Inferior parietal cortex (tissue), 1 donor: ENCODE data around the gene HOXC5.
"Not testable (repeated sequence)": the region's sequence is repeated elsewhere in the genome, so short reads cannot be mapped to it uniquely, and the experiment has no call there.

Source experiments
- DNase-seq: peaks from one replicate; pipeline ENCODE4 v3.0.0-alpha.2; 2016; ENCODE audit errors: extremely low spot score

The HOXC5 gene

GRCh38 chr12:54033106-54033979 lies 493 bp downstream of the HOXC5 start:
- DNase-seq: no peak

DNA sequence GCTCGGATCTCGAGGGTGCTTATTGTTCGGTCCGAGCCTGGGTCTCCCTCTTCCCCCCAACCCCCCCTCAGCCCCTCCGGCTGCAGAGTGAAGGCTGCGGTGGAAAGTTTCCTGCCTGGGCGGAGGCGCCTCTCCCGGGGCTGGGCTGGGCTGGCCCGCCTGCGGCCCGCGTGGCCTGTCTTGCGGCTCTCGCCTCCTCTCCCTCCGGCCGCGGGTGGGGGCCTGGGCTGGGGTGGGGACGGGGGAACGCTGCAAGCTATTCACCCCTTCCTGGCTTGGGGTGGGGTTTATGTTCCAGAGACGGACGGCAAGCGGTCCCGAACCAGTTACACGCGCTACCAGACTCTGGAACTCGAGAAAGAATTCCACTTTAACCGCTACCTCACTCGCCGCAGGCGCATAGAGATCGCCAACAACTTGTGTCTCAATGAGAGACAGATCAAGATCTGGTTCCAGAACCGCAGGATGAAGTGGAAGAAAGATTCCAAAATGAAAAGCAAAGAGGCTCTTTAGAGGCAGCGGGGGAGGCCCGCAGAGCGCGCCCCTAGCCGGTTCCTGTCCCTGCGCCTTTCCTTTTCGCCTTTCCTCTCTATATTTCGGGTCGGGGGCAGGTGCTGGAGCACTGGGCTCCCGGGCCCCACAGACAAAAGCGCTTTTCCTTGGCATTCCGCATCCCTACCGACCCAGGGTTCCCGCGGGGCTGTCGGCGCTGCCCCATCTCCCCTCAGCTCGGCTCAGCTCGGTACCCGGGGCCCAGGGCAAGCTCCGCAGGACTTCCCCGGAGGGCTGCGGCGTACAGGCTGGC lies 1.3 kb downstream of the HOXC5 start:
- no peak for DNase-seq

DNA sequence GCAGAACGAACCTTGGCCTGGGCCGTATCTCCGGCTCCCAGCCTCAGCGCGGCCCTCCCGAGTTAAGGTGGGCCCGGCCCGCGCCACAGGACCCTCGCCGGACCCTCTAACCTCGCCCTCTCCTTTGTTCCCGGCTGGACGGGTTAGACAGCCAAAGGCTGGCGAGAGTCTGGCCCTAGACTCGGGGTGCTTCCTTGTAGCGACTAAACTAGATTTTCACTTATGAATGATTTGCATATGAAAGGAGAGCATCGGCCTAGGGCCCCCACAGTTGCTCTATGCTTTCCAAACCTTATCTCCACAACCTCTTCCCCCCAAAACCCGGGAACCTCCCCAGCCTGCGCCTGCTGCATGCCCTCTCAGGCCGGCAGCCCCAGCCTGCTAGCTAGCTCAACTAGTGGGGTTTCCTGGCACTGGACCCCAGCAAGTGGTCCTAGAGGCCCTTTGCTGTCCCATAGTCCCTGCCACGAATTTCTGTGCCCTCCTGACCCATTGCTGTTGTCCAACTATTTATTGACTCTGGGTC lies 2.0 kb downstream of the HOXC5 start:
- no peak for DNase-seq

DNA sequence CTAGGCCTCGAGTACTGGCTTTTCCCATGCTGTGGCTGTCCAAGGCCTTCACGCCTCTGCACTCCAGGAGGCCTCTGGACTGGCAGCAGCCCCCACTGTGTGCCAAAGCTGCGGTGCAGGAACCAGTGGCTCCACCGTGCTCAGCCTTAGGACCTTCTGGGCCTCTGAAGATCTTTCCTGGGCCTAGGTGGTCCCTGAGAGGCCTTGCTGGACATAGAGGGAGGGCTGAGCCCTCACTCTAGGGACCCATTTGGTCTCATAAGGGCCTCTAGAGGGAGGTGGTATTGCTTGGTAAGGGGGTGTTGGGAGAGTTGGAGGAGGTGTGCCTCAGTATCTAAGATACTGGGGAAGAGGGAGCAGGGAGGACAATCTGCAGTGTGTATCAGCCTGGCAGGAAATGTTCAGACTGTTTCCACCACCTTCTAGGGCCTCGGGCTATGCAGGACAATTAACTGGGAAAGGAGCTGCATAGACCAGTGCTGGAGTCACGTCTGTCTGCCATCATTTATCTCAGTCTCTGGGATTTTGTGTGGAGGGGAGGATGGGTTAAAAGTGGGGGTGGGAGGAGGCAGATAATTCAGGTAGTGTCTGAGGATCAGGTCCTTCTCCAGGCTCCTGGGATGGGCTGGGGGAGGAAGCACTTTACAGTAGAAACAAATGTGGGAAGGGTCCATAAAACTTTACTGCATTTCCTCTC lies 2.9 kb downstream of the HOXC5 start:
- no peak for DNase-seq

DNA sequence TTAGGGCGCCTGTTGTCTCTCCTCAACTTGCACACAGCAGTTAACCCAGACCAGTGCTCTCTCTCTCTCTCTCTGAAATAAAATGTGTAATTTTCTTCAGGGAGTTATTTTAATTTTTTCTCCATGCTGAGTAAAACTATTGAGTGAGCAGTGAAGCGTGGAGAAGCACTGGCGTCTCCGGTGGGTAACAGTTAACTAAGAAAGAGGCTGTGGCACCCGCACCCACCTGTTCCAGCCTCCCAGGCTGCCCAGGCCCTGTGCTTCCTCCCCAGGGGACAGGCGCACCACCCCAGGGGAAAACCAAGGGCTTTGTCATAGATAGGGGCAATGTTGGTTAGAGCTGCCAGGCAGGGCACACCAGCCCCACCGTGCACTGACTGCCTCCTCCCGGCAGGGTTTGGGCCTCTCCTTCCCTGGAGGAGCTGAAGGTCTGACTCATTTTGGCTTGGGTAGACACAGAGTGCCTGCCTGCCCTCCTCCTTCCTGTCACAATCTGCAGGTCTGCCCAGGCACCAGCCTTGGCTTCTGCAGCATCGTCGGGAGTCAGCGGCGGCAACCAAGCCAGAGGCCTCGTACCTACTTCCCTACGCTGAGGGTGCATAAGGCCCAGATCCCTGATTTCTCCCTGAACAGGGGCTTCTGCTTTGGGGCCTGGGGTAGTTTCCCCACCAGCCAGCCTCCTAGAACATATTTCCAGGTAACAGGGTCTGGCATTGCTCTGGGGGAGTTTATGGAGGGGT lies 3.9 kb downstream of the HOXC5 start:
- no peak for DNase-seq

- DNase-seq: no peak
These were observed 4.8 kb downstream of the HOXC5 start for GRCh38 chr12:54037360-54038283.

- DNase-seq: no peak
These were observed 5.5 kb downstream of the HOXC5 start for GRCh38 chr12:54038284-54038870.

DNA sequence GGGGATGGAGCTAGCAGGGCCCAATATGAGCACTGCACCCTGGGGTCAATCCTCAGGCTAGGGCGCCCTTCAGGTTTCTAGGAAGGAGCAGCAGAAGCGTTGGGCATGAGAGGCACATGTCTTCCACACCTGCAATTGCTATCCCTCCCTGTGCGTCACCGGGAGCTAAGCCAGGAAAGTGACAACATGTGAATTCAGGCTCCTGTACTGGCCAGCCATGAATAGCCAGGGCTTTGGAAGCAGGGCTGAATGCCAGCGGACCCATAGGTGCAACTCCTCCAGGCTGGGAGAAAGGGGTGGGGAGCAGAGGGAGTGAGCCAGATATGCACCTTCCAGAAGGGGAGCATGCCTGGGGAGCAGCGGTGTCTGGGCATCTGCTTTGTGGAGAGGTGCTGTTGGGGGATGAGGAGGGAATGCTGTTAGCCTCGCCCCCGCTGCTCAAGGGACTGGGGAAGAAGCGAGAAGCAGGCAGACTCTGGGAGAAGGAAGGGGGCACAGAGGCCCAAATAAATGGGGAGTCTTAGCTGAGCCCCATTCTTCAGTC lies 6.1 kb downstream of the HOXC5 start:
- no peak for DNase-seq

DNA sequence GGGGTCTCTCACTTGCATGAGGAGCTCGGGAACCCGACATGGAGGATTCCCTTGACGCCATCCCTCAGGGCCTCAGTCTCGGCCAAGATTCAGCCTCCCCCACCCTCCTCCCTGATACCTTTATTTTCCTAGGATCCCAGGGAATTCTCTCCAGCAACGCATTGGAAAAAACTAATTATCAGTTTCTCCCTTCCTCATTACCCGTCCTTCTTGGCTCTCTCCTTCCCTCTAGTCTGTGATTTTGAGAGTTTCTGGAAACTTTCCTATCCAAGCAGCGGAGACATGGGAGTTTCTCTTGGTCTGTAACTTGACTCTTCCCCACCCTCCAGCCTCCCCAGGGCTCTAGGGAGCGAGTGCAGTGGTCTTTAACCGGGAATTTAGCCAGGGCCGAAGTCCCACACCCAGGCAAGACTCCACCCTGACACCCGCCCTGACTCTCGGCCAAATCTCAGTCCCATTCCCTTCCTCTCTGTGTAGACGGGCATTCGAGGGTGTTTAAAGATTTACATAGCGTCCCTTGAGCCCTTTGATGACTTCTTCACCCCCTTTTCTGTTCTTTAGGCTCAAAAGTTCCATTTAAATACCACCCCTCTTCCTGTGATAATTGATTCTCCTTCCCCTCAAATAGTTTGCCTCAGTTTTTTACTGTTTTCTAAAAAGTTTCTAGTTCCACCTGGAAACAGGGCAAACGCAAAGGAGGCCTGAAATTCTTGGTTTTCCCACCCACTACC lies 6.7 kb downstream of the HOXC5 start:
- no peak for DNase-seq

DNA sequence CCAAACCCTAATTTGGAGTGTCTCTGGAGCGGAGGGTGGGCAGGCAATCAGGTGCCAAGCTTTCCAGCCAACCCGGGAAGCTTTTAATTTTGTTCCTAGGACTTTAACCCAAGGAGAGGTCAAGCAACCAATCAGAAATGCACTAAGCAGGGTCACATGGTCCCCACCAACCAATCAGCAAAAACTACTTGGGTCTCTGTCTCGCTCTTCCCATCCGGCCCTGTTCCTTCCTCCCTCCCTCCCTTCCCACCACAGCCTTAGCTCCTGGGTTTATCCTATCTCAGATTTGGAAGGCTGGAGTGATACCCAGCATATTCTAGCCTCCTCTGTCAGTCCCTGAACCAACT lies 7.3 kb downstream of the HOXC5 start:
- DNase-seq: no peak

GRCh38 chr12:54040648-54041047 lies 7.8 kb downstream of the HOXC5 start:
- DNase-seq: no peak

DNA sequence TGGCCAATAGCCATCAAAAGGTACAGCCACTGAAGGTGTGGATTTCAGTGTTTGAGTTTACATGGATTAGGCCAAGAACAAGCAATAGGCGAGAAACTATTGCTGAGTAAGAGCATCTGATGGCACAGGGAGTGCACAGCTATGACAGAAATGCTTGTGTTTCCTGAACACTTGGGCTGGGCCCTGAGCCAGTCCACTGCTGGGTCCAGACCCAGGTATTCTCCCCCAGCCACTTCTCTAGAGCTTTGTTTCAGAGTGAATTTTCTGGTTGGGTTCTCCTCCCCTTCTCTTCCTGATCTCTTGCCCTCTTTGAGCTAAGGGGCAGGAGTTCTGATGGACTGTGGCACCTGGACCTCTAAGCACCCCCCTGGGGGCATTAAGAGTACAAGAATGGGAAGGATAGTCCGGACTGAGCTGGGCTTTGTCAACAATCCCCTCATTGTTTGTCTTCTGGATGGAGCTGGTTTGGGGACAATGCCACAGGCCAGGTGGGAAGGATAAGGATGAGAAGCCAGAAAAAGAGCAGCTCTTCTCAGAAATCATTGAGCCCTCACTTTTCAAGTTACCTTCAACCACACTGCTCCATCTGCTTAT lies 8.3 kb downstream of the HOXC5 start:
- DNase-seq: no peak

GRCh38 chr12:54042033-54042432 lies 9.2 kb downstream of the HOXC5 start:
- DNase-seq: not testable (repeated sequence)

- DNase-seq: no peak
These were observed 10.4 kb downstream of the HOXC5 start for GRCh38 chr12:54042970-54043853.

DNA sequence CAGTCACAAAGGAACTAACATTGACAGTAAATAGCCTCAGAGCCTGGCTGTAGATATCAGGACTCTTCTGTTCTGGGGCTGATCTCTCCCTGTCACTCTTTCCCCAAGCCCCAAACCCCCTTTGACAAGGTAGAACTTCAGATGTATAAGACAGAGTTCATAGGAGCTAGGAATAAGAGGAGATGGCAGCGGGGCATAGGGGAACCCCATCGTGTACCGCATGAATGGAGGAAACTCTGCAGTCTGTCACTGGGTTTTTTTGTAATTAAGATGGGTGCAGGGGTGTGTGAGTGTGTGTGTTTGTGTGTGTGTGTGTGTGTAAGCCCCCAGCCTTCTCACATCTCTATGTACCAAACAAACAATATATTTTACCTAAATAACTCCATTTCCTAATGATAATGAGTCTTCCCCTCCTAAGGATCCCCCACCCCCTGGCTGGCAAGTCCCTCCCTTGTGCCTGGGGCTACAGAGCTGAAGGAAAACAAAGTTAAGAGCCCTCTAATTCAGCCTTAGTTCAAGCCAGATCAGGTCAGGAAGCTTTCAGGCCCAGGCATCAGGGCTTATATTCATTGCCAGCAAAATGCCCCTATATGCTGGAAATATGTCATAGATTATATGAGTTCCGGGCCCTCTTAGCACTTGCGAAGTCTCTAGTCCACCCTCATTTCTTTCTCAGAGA lies 11.7 kb downstream of the HOXC5 start:
- DNase-seq: no peak

DNA sequence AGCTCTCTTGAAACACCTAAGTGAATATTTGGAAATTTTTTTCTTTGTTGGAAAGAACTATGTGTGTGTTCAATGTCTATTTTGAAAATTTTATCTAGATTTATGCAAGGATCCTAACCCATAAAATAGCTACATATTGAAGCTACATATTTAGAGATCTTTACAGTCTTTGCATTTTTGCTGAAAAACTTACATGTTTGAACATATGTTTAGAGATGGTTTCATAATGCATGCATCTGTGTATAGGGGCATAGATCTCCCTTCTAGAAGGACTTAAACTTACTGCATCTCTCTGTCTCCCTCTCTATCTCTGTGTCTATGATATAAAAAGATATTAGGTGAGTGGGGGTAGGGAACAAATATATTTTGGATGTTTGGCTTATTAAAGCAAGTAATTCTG lies 12.6 kb downstream of the HOXC5 start:
- no peak for DNase-seq
